Measurements from ENCODE around the gene PHGDH.

The PHGDH gene

DNA sequence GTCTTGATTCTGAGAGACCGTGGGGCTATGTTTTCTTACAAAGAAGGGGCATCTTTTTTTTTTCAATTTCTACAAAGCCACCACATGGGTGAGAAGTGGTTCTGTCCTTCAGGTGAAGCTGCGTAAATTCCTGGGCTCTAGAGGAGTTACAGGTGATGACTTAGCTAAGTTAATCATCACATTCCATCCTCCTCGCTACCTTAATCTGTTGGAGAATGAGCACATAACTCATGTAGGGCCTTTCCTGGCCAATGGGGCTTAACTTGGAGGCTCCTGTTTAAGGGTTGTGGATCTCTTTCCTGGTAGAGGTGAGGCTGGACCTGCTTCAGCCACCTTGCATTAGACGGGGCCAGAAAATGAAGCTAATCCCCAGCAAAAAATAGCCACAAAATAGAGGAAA lies 79.6 kb downstream of the PHGDH start:
- DNase-seq (ENCODE audit: low spot score): no peak

Measured in kidney capillary endothelial cell (primary cell).